Uterus (tissue), 4 donors: ENCODE results near the gene DRAM1. TPM values are rescaled to one million over a fixed set of nuclear protein-coding genes. Genes with fewer than 3 reads are reported as not detected.
"Not testable (repeated sequence)": the region's sequence is repeated elsewhere in the genome, so short reads cannot be mapped to it uniquely, and the experiment has no call there.

Source experiments
- DNase-seq, 2 donors: peaks; one replicate each; pipeline ENCODE4 v3.0.0-alpha.2; 2019 to 2020
- H3K27ac ChIP-seq, 2 donors: fragments of 200-600 bp; sonication (generic); 1 replicate in 1 of 2; 2 replicates in 1 of 2; pipeline ENCODE4 v1.5.1; 2016 to 2018
- H3K27me3 ChIP-seq, 2 donors: fragments of 200-600 bp; sonication (generic); one replicate each; pipeline ENCODE4 v1.5.1; 2018 to 2019; ENCODE audit warnings: control low read depth in 1 of 2
- H3K36me3 ChIP-seq, 2 donors: fragments of 200-600 bp; sonication (generic); one replicate each; pipeline ENCODE4 v1.5.1; 2019; ENCODE audit warnings: control low read depth in 1 of 2
- H3K4me1 ChIP-seq, 2 donors: fragments of 200-600 bp; sonication (generic); one replicate each; pipeline ENCODE4 v1.5.1; 2018 to 2019; ENCODE audit warnings: control low read depth in 1 of 2
- H3K4me3 ChIP-seq, 2 donors: fragments of 200-600 bp; sonication (generic); 1 replicate in 1 of 2; 2 replicates in 1 of 2; pipeline ENCODE4 v1.5.1; 2018 to 2019; ENCODE audit warnings: mild to moderate bottlenecking in 1 of 2
- H3K9me3 ChIP-seq, 2 donors: fragments of 200-600 bp; sonication (generic); one replicate each; pipeline ENCODE4 v1.5.1; 2019; ENCODE audit warnings: control low read depth in 1 of 2
- POLR2A ChIP-seq, 2 donors: fragments of 450-650 bp; IDR thresholded peaks; one replicate each; pipeline ENCODE4 v1.6.1; 2016; ENCODE audit warnings: antibody characterized with exemption in 2 of 2, mild to moderate bottlenecking in 1 of 2, moderate library complexity in 1 of 2
- intact Hi-C: fragments of 100-400 bp; cut with DNase I; formaldehyde crosslinking; loops from one replicate; pipeline ENCODE4 v1.15.1; 2023; ENCODE audit warnings: low total_unique reads
- total RNA-seq, 4 donors: library from RNA; depleted of rRNA in 3 of 4; stranded (reverse); fragments of >200 nt in 3 of 4; gene quantifications; one replicate each; pipeline versions ENCODE4 v1.1.0 to v1.2.4, GENCODE V29; 2014 to 2023
- TF ChIP-seq, protein P1 (sequence below), 4 experiments: fragments of 200-600 bp in 2 of 4; fragments of 450-650 bp in 2 of 4; sonication (generic) in 2 of 4; IDR thresholded peaks; one replicate each; pipeline ENCODE4 v1.5.1; 2016 to 2019; ENCODE audit warnings: antibody characterized with exemption in 4 of 4, mild to moderate bottlenecking in 2 of 4, moderate library complexity in 1 of 4
- donor health status: DM: yes; HTN: yes; CAD: no.

The DRAM1 gene
- total RNA-seq, 4 donors from 2014 or later = 2.0 to 25.4 (median 9.9) TPM

DNA sequence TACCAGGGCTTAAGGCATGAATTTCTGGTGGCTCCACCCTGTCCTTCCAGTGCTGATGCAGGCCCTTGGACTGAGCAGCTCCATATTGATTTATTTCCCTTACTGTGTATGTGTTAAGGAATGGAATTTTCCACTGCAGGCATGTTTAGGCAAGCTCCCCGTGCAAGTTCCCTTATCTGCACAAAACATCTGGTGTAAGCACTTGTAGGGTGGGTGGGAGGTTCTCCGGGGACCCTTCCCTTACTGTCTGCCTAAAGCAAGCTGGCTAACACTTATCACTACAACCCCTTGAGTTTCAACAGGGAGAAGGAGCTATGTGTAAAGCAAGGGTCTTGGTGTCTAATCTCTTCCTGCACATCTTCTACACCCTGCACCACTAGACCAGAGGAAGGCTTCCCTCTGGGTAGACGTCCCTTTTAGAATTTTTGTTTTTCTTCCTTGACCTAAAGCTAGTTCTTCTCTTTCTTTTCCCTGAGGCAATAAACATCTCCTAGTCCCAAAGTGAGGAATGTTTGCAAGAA lies 22.0 kb upstream of the DRAM1 start:
- H3K36me3 ChIP-seq = no peaks in the 10 kb centered on the region
- intact Hi-C loops = no loop called here
- no peak overlapping the region for H3K4me3 ChIP-seq
- H3K27ac ChIP-seq = peak overlapping the region; percentile 4 to 54
- DNase-seq = no peak
- H3K9me3 ChIP-seq = no peaks in the 10 kb centered on the region
- TF ChIP-seq, protein P1, sequence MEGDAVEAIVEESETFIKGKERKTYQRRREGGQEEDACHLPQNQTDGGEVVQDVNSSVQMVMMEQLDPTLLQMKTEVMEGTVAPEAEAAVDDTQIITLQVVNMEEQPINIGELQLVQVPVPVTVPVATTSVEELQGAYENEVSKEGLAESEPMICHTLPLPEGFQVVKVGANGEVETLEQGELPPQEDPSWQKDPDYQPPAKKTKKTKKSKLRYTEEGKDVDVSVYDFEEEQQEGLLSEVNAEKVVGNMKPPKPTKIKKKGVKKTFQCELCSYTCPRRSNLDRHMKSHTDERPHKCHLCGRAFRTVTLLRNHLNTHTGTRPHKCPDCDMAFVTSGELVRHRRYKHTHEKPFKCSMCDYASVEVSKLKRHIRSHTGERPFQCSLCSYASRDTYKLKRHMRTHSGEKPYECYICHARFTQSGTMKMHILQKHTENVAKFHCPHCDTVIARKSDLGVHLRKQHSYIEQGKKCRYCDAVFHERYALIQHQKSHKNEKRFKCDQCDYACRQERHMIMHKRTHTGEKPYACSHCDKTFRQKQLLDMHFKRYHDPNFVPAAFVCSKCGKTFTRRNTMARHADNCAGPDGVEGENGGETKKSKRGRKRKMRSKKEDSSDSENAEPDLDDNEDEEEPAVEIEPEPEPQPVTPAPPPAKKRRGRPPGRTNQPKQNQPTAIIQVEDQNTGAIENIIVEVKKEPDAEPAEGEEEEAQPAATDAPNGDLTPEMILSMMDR (IDR thresholded peaks at IDR 0.05) = no peak
- TF ChIP-seq POLR2A (IDR thresholded peaks at IDR 0.05) = no peak
- H3K4me1 ChIP-seq = no peaks in the 10 kb centered on the region
- H3K27me3 ChIP-seq = no peaks in the 10 kb centered on the region

DNA sequence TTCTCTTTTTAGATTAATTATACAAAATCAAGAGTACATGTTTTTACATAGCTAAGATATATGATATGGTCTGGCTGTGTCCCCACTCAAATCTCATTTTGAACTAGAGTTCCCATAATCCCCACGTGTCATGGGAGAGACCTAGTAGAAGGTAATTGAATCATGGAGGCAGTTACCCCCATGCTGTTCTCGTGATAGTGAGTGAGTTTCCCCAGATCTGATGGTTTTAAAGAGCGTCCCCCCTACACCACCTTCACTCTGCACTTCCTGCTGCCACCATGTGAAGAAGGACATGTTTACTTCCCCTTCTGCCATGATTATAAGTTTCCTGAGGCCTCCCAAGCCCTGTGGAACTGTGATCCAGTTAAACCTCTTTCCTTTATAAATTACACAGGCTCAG lies 21.4 kb upstream of the DRAM1 start:
- Histone ChIP-seq H3K27me3 (no peaks in the 10 kb centered on the region), H3K27ac (peak overlapping the region; percentile 4 to 54), H3K36me3 (no peaks in the 10 kb centered on the region), H3K4me3 (no peak overlapping the region), H3K9me3 (no peaks in the 10 kb centered on the region), H3K4me1 (no peaks in the 10 kb centered on the region)
- intact Hi-C loops = no loop called here
- TF ChIP-seq, protein P1 (IDR thresholded peaks at IDR 0.05) = no peak
- no peak for TF ChIP-seq POLR2A (IDR thresholded peaks at IDR 0.05)
- DNase-seq = no peak

DNA sequence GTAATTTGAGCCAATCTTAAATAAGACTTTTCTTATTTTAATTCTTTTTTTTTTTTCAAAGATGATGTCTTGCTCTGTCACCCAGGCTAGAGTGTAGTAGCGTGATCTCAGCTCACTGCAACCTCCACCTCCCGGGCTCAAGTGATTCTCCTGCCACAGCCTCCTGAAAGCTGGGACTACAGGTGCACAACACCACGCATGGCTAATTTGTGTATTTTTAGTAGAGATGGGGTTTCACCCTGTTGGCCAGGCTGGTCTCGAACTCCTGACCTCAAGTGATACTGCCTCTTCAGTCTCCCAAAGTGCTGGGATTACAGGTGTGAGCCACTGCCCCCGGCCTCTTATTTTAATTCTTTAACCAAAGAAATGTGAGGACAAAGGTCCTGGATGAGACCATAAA lies 20.8 kb upstream of the DRAM1 start:
- H3K27ac ChIP-seq, intact Hi-C loops, H3K9me3 ChIP-seq, H3K27me3 ChIP-seq, H3K36me3 ChIP-seq, DNase-seq, H3K4me3 ChIP-seq, H3K4me1 ChIP-seq: not testable (repeated sequence)

DNA sequence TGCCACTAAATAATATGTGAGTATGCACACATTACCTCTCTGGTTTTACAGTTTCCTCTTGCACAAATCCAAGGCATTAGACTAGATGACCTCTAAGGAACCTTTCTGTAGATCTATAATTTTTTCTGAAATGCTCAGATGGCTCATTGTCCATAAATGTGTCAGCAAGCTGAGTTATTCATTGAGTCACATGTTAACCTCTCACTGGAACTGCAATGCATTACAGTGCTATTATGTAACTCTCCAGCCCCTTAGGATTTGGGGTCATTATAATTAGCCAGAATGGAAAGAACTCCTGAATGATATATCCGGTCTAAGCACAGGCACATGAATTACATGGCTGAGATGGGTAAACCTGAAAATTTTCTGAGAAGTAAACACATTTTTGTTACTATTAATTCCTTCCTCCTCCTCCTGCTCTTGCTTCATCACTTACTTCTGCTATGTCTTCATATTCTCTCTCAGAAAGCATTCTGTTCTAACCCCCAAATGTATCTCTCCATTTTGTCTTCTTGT lies 20.3 kb upstream of the DRAM1 start:
- no peak for DNase-seq
- TF ChIP-seq, protein P1 (IDR thresholded peaks at IDR 0.05) = no peak
- TF ChIP-seq POLR2A (IDR thresholded peaks at IDR 0.05) = no peak
- H3K27ac ChIP-seq = peak overlapping the region in 1 of 2 donors; percentile 49
- H3K4me3 ChIP-seq = no peak overlapping the region
- H3K27me3 ChIP-seq = no peaks in the 10 kb centered on the region
- no peaks in the 10 kb centered on the region for H3K9me3 ChIP-seq
- no peaks in the 10 kb centered on the region for H3K36me3 ChIP-seq
- H3K4me1 ChIP-seq = no peaks in the 10 kb centered on the region
- intact Hi-C loops = no loop called here

DNA sequence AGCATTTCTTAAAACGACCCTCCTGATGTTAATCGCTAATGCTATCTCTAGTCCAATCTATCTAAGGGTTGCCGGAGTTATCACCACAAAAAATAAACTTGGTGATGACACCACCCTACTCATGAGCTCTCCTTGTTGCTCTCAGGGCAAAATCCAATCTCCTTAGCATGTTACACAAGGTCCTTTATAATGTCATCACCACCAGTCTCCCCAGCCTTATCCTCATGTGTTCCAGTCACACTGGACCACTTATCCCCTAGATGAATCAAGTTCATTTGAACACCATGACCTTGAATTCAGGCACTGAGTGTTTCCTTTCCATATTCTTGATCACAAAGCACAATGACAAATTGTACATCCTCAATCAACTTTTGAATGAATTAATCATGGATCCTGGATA lies 19.0 kb upstream of the DRAM1 start:
- no peak for DNase-seq
- Histone ChIP-seq H3K4me1 (no peaks in the 10 kb centered on the region), H3K4me3 (no peak overlapping the region), H3K27me3 (no peaks in the 10 kb centered on the region), H3K27ac (no peak overlapping the region), H3K9me3 (no peaks in the 10 kb centered on the region), H3K36me3 (no peaks in the 10 kb centered on the region)
- intact Hi-C loops = no loop called here
- no peak for TF ChIP-seq POLR2A (IDR thresholded peaks at IDR 0.05)
- TF ChIP-seq, protein P1 (IDR thresholded peaks at IDR 0.05) = no peak
